Muscle layer of duodenum (tissue), 2 donors: Measurements from ENCODE around the gene ABHD17A.

Experiments
- H3K27ac ChIP-seq: one replicate; pipeline ENCODE4 v1.7.0; 2013; ENCODE audit warnings: mild to moderate bottlenecking, low read length
- H3K27me3 ChIP-seq: one replicate; pipeline ENCODE4 v1.7.0; 2013; ENCODE audit warnings: low read depth, mild to moderate bottlenecking, control low read depth, low read length
- H3K36me3 ChIP-seq, 2 donors: one replicate each; pipeline ENCODE4 v1.7.0; 2013; ENCODE audit warnings: low read length in 2 of 2, control low read depth in 1 of 2, mild to moderate bottlenecking in 1 of 2; ENCODE audit not compliant: insufficient read depth in 2 of 2, control insufficient read depth in 1 of 2
- H3K4me1 ChIP-seq, 2 donors: one replicate each; pipeline ENCODE4 v1.7.0; 2013; ENCODE audit warnings: low read length in 2 of 2, mild to moderate bottlenecking in 2 of 2, control low read depth in 1 of 2, moderate library complexity in 1 of 2; ENCODE audit not compliant: insufficient read depth in 2 of 2, control insufficient read depth in 1 of 2
- H3K4me3 ChIP-seq, 2 donors: one replicate each; pipeline ENCODE4 v1.7.0; 2013; ENCODE audit warnings: low read length in 2 of 2, low read depth in 1 of 2, mild to moderate bottlenecking in 1 of 2
- H3K9me3 ChIP-seq, 2 donors: one replicate each; pipeline ENCODE4 v1.7.0; 2013; ENCODE audit warnings: low read length in 2 of 2, control low read depth in 1 of 2, mild to moderate bottlenecking in 1 of 2; ENCODE audit not compliant: control insufficient read depth in 1 of 2
- donor health status: healthy.

The ABHD17A gene

GRCh38 chr19:1909761-1910080 lies 24.4 kb upstream of the ABHD17A start:
- Histone ChIP-seq H3K4me3 (no peak overlapping the region), H3K27ac (no peak overlapping the region), H3K9me3 (no peaks in the 10 kb centered on the region), H3K27me3 (no peaks in the 10 kb centered on the region), H3K4me1 (peaks cover 0 to 14% of the 10 kb centered on the region in 2 donors), H3K36me3 (peaks cover 6 to 24% of the 10 kb centered on the region in 2 donors)

- Histone ChIP-seq H3K27ac (no peak overlapping the region), H3K27me3 (no peaks in the 10 kb centered on the region), H3K9me3 (no peaks in the 10 kb centered on the region), H3K36me3 (peaks cover 3 to 17% of the 10 kb centered on the region in 2 donors), H3K4me1 (peaks cover 0 to 14% of the 10 kb centered on the region in 2 donors), H3K4me3 (peak overlapping the region in 1 of 2 donors; percentile 30)
Measured at GRCh38 chr19:1908364-1908678, 23.0 kb upstream of the ABHD17A start.

GRCh38 chr19:1907563-1908363 lies 22.5 kb upstream of the ABHD17A start:
- H3K4me3 ChIP-seq: peak overlapping the region in 1 of 2 donors; percentile 30
- H3K27ac ChIP-seq: peak overlapping the region; percentile 39
- peaks cover 0 to 12% of the 10 kb centered on the region in 2 donors for H3K36me3 ChIP-seq

GRCh38 chr19:1906985-1907562 lies 21.8 kb upstream of the ABHD17A start:
- peaks cover 0 to 14% of the 10 kb centered on the region in 2 donors for H3K4me1 ChIP-seq
- no peaks in the 10 kb centered on the region for H3K27me3 ChIP-seq
- no peaks in the 10 kb centered on the region for H3K9me3 ChIP-seq
- peak overlapping the region; percentile 39 for H3K27ac ChIP-seq
- H3K4me3 ChIP-seq: no peak overlapping the region
- peaks cover 0 to 5% of the 10 kb centered on the region in 2 donors for H3K36me3 ChIP-seq

More at GRCh38 chr19:1907563-1908363, 22.5 kb upstream of the ABHD17A start:
- no peaks in the 10 kb centered on the region for H3K9me3 ChIP-seq
- no peaks in the 10 kb centered on the region for H3K27me3 ChIP-seq
- peaks cover 0 to 14% of the 10 kb centered on the region in 2 donors for H3K4me1 ChIP-seq

GRCh38 chr19:1905863-1906375 lies 20.6 kb upstream of the ABHD17A start:
- Histone ChIP-seq H3K9me3 (no peaks in the 10 kb centered on the region), H3K27ac (peak overlapping the region; percentile 62), H3K36me3 (peaks cover 0 to 4% of the 10 kb centered on the region in 2 donors), H3K4me1 (peaks cover 0 to 14% of the 10 kb centered on the region in 2 donors), H3K4me3 (peak overlapping the region; percentile 56 to 71), H3K27me3 (no peaks in the 10 kb centered on the region)

GRCh38 chr19:1905110-1905862 lies 20.0 kb upstream of the ABHD17A start, which contains the start of the genes ADAT3 and SCAMP4:
ADAT3 (plus strand) TSS chr19:1905399; CDS start chr19:1912048, 6,649 bp downstream.
SCAMP4 (plus strand) TSS chr19:1905399; CDS start chr19:1915020, 9,621 bp downstream.
- peaks cover 0 to 14% of the 10 kb centered on the region in 2 donors for H3K4me1 ChIP-seq

GRCh38 chr19:1904860-1905109 lies 19.5 kb upstream of the ABHD17A start:
- H3K36me3 ChIP-seq: peaks cover 0 to 4% of the 10 kb centered on the region in 2 donors
- peak overlapping the region; percentile 14 for H3K27ac ChIP-seq
- H3K9me3 ChIP-seq: no peaks in the 10 kb centered on the region
- H3K4me3 ChIP-seq: no peak overlapping the region
- peaks cover 0 to 14% of the 10 kb centered on the region in 2 donors for H3K4me1 ChIP-seq
- H3K27me3 ChIP-seq: no peaks in the 10 kb centered on the region

More at GRCh38 chr19:1905110-1905862, 20.0 kb upstream of the ABHD17A start, which contains the start of the genes ADAT3 and SCAMP4:
- H3K9me3 ChIP-seq: no peaks in the 10 kb centered on the region
- no peaks in the 10 kb centered on the region for H3K27me3 ChIP-seq
- peak within 1 kb of the TSS; percentile 56 to 71 for H3K4me3 ChIP-seq
- peak within 1 kb of the TSS; percentile 62 for H3K27ac ChIP-seq
- peaks cover 0 to 4% of the 10 kb centered on the region in 2 donors for H3K36me3 ChIP-seq

GRCh38 chr19:1902923-1903322 lies 17.6 kb upstream of the ABHD17A start:
- H3K4me1 ChIP-seq: peaks cover 0 to 10% of the 10 kb centered on the region in 2 donors
- no peaks in the 10 kb centered on the region for H3K9me3 ChIP-seq

GRCh38 chr19:1901940-1902404 lies 16.7 kb upstream of the ABHD17A start:
- no peak overlapping the region for H3K4me3 ChIP-seq
- peaks cover 0 to 13% of the 10 kb centered on the region in 2 donors for H3K4me1 ChIP-seq
- H3K27ac ChIP-seq: no peak overlapping the region
- no peaks in the 10 kb centered on the region for H3K9me3 ChIP-seq
- no peaks in the 10 kb centered on the region for H3K27me3 ChIP-seq
- no peaks in the 10 kb centered on the region for H3K36me3 ChIP-seq

More at GRCh38 chr19:1902923-1903322, 17.6 kb upstream of the ABHD17A start:
- Histone ChIP-seq H3K27ac (no peak overlapping the region), H3K36me3 (no peaks in the 10 kb centered on the region), H3K4me3 (no peak overlapping the region), H3K27me3 (no peaks in the 10 kb centered on the region)

GRCh38 chr19:1896508-1896907 lies 11.2 kb upstream of the ABHD17A start:
- no peaks in the 10 kb centered on the region for H3K27me3 ChIP-seq
- no peak overlapping the region for H3K4me3 ChIP-seq
- H3K36me3 ChIP-seq: no peaks in the 10 kb centered on the region
- H3K4me1 ChIP-seq: peaks cover 0 to 10% of the 10 kb centered on the region in 2 donors
- no peaks in the 10 kb centered on the region for H3K9me3 ChIP-seq
- no peak overlapping the region for H3K27ac ChIP-seq

- Histone ChIP-seq H3K27ac (no peak overlapping the region), H3K4me1 (peaks cover 0 to 10% of the 10 kb centered on the region in 2 donors), H3K27me3 (no peaks in the 10 kb centered on the region), H3K36me3 (no peaks in the 10 kb centered on the region), H3K4me3 (no peak overlapping the region), H3K9me3 (no peaks in the 10 kb centered on the region)
Measured at GRCh38 chr19:1893791-1894190, 8.5 kb upstream of the ABHD17A start.
